Osteocyte (in vitro differentiated cells): ENCODE results near the gene PIN1. TPM values are rescaled to one million over a fixed set of nuclear protein-coding genes. Genes with fewer than 3 reads are reported as not detected.

Experiments
- DNase-seq: peaks from one replicate; pipeline ENCODE4 v3.0.0; 2021; ENCODE audit warnings: mixed read lengths; ENCODE audit not compliant: unreplicated experiment; ENCODE audit errors: extremely low spot score
- H3K27ac Mint-ChIP-seq: one replicate; pipeline ENCODE4 v1.8.0; 2021; ENCODE audit warnings: mild to moderate bottlenecking, mixed read lengths; ENCODE audit not compliant: unreplicated experiment
- H3K27me3 Mint-ChIP-seq: one replicate; pipeline ENCODE4 v1.8.0; 2021; ENCODE audit warnings: mixed read lengths; ENCODE audit not compliant: unreplicated experiment
- H3K36me3 Mint-ChIP-seq: one replicate; pipeline ENCODE4 v1.8.0; 2021; ENCODE audit warnings: mixed read lengths; ENCODE audit not compliant: unreplicated experiment
- H3K4me1 Mint-ChIP-seq: one replicate; pipeline ENCODE4 v1.8.0; 2021; ENCODE audit warnings: mixed read lengths; ENCODE audit not compliant: unreplicated experiment
- H3K4me3 Mint-ChIP-seq: one replicate; pipeline ENCODE4 v1.8.0; 2021; ENCODE audit warnings: mild to moderate bottlenecking, moderate library complexity, mixed read lengths; ENCODE audit not compliant: unreplicated experiment
- H3K9me3 Mint-ChIP-seq: one replicate; pipeline ENCODE4 v1.8.0; 2021; ENCODE audit warnings: mixed read lengths; ENCODE audit not compliant: unreplicated experiment
- CTCF ChIP-seq: fragments of 200-600 bp; sonication (generic); IDR thresholded peaks from 2 replicates; pipeline ENCODE4 v1.5.0; 2021; ENCODE audit warnings: antibody characterized with exemption, mild to moderate bottlenecking, moderate library complexity
- total RNA-seq: library from RNA; stranded (reverse); gene quantifications from 2 replicates; pipeline ENCODE4 v1.2.1, GENCODE V29; 2021

Gene PIN1
- total RNA-seq, 1 donor from 2014 or later, result 67.4 TPM

DNA sequence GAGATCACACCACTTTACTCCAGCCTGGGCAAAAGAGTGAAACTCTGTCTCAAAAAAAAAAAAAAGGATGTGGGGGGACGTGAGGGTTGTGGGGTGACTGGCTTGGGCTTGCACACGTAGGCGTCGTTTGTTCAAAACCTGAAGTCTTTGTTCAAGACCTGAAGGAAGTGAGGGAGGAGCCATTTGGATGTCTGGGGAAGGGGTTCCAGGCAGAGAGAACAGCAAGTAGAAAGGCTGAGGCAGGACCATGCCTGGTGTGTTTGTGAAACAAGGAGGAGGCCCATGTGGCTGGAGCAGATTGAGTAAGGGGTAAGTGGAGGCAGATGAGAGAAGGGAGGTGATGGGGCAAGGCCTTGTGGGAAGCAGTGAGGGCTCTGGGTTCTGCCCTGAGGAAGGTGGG is 27.8 kb downstream of the PIN1 start:
- Mint-ChIP-seq H3K36me3 (peaks cover 14% of the 10 kb centered on the region), H3K27me3 (no peaks in the 10 kb centered on the region), H3K9me3 (no peaks in the 10 kb centered on the region), H3K4me1 (no peaks in the 10 kb centered on the region), H3K27ac (no peak overlapping the region), H3K4me3 (no peak overlapping the region)
- TF ChIP-seq CTCF, result no peak
- DNase-seq, result no peak

DNA sequence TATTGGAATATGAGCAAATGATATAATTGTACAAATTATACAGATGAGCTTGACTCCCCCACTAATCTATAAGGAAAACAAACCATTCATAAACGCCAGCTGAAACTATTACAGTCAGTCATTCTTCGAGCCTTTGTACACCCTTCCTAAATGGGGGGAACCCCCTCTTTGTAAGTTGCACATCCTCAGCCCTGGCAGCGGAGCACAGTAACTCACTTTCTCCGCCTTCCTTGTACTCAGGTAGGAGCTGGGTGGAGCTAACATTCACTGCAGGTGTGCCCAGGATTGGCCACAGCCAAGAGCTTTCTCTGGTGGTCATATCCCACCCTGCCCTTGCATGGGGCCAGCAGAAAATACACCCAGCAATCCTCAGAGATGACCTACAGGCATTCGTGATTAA is 28.6 kb downstream of the PIN1 start:
- Mint-ChIP-seq H3K4me1 (no peaks in the 10 kb centered on the region), H3K36me3 (peaks cover 11% of the 10 kb centered on the region), H3K4me3 (no peak overlapping the region), H3K27ac (no peak overlapping the region), H3K9me3 (no peaks in the 10 kb centered on the region), H3K27me3 (no peaks in the 10 kb centered on the region)
- TF ChIP-seq CTCF, result no peak
- DNase-seq, result no peak

GRCh38 chr19:9865732-9866501 is 30.8 kb downstream of the PIN1 start:
- Mint-ChIP-seq H3K36me3 (peaks cover 3% of the 10 kb centered on the region), H3K27ac (no peak overlapping the region), H3K9me3 (no peaks in the 10 kb centered on the region), H3K4me1 (no peaks in the 10 kb centered on the region), H3K27me3 (no peaks in the 10 kb centered on the region), H3K4me3 (no peak overlapping the region)
- DNase-seq, result no peak
- TF ChIP-seq CTCF, result no peak

DNA sequence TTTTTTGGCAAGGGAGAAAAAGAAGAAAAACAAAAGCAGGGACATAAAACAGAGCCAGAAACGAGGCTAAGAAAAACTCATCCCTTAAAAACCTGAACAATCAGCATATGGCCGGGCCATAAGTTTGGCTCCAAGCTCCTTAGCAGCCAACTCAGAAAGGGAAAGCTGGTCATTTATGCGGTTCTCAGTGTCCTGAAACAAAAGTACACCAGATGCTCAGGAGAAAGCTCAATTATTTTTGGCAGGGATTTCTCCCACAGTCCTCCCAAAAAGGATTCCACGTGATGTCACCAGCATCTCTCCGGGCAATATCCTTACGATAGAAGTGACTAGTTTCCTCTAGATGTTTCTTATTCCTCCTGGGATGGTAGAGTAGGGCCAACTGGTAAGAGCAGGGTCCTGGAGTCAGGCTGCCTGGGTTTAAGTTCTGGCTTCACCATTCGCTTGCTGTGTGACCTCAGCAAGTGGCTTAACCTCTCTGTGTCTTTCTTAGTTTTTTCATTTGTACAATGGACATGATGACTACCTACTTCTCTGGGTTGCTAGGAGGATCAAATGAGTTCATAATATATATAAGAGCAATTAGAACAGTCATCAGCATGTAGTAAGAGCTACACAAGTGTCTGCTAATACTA is 34.0 kb downstream of the PIN1 start:
- DNase-seq, result no peak
- H3K27ac Mint-ChIP-seq, result no peak overlapping the region
- H3K36me3 Mint-ChIP-seq, result peaks cover 6% of the 10 kb centered on the region
- no peaks in the 10 kb centered on the region for H3K9me3 Mint-ChIP-seq
- no peak overlapping the region for H3K4me3 Mint-ChIP-seq
- H3K27me3 Mint-ChIP-seq, result no peaks in the 10 kb centered on the region
- no peaks in the 10 kb centered on the region for H3K4me1 Mint-ChIP-seq
- TF ChIP-seq CTCF, result no peak

DNA sequence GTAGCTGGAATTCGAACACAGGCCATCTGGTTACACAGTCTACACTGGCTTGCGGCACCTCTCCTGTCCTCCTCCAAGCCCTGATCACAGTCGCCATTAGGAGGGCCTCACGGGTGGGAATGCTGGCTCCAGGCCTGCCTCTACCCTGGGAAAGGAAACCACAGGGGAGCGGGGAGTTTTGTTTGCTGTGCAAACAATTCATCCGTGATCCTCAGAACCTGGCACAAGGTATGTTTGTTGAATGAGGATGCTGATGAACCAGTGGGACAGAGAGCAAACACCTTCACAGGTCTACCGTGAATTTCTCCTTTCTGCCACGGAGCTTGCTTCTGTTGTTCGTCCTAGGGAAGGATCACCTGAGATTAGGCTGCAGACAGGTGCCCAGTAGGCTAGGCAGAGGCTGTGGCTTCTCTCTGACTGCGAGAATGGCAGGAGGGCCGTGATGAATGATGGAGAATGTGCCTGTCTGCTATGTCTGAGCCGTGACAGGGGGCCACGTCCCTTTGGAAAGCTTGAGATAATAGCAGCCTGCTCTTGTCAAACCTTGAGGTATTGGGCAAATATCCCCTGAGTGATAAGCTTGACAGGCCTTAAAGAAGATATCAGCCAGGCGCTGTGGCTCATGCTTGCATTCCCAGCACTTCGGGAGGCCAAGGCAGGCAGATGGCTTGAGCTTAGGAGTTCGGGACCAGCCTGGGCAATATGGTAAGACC is 36.7 kb downstream of the PIN1 start:
- Mint-ChIP-seq H3K4me1 (no peaks in the 10 kb centered on the region), H3K9me3 (no peaks in the 10 kb centered on the region), H3K27me3 (no peaks in the 10 kb centered on the region), H3K27ac (no peak overlapping the region), H3K36me3 (peaks cover 8% of the 10 kb centered on the region), H3K4me3 (no peak overlapping the region)
- no peak for DNase-seq
- no peak for TF ChIP-seq CTCF
